Sigmoid colon (tissue), 7 donors: ENCODE results near the gene POLR3A. TPM values are rescaled to one million over a fixed set of nuclear protein-coding genes. Genes with fewer than 3 reads are reported as not detected.

Experiments
- DNase-seq: peaks from one replicate; pipeline ENCODE4 v3.0.0-alpha.2; 2019
- H3K27ac ChIP-seq, 4 donors: fragments of 200-600 bp; sonication (generic); one replicate each; pipeline ENCODE4 v1.5.1; 2016 to 2019; ENCODE audit warnings: mild to moderate bottlenecking in 1 of 4
- H3K27me3 ChIP-seq, 3 donors: fragments of 200-600 bp; sonication (generic); one replicate each; pipeline ENCODE4 v1.5.1; 2019; ENCODE audit warnings: mild to moderate bottlenecking in 1 of 3
- H3K36me3 ChIP-seq, 4 donors: fragments of 200-600 bp; sonication (generic); one replicate each; pipeline ENCODE4 v1.5.1; 2016 to 2019
- H3K4me1 ChIP-seq, 4 donors: fragments of 200-600 bp; sonication (generic); one replicate each; pipeline ENCODE4 v1.5.1; 2017 to 2019
- H3K4me3 ChIP-seq, 4 donors: fragments of 200-600 bp; sonication (generic); one replicate each; pipeline ENCODE4 v1.5.1; 2017 to 2019; ENCODE audit warnings: mild to moderate bottlenecking in 2 of 4, moderate library complexity in 1 of 4
- H3K9me3 ChIP-seq, 4 donors: fragments of 200-600 bp in 3 of 4; sonication (generic) in 3 of 4; one replicate each; pipeline versions ENCODE4 v1.5.1 to v1.6.1; 2013 to 2019
- EP300 ChIP-seq, 4 donors: sonication (generic); formaldehyde crosslinking; IDR thresholded peaks; one replicate each; pipeline ENCODE4 v1.6.1; 2017; ENCODE audit warnings: antibody characterized with exemption in 4 of 4
- POLR2A ChIP-seq, 2 donors: fragments of 450-650 bp; IDR thresholded peaks; one replicate each; pipeline ENCODE4 v1.6.1; 2016; ENCODE audit warnings: antibody characterized with exemption in 2 of 2, mild to moderate bottlenecking in 2 of 2, moderate library complexity in 2 of 2
- POLR2AphosphoS5 ChIP-seq, 4 donors: sonication (generic); formaldehyde crosslinking; IDR thresholded peaks; one replicate each; pipeline ENCODE4 v1.6.1; 2017; ENCODE audit warnings: antibody characterized with exemption in 4 of 4
- WGBS, 2 donors: extraction: QIAGEN DNeasy Blood & Tissue Kit; methylation state at CpG; one replicate each; pipeline ENCODE4 v1.1.7; 2013; 5-methylcytosine and 5-hydroxymethylcytosine counted together
- intact Hi-C: fragments of 100-400 bp; cut with DNase I; formaldehyde crosslinking; loops from one replicate; pipeline ENCODE4 v1.15.1; 2023
- polyA plus RNA-seq, 3 donors: library from polyadenylated mRNA; stranded (reverse); fragments of 200-250 nt; gene quantifications; one replicate each; pipeline ENCODE4 v1.2.3, GENCODE V29; 2013
- total RNA-seq, 4 donors: library from RNA; depleted of rRNA; stranded (reverse); fragments of >200 nt; gene quantifications; one replicate each; pipeline ENCODE4 v1.1.0, GENCODE V29; 2016
- TF ChIP-seq, protein P1 (sequence below), 4 experiments: fragments of 450-650 bp in 3 of 4; fragments of 200-600 bp in 1 of 4; IDR thresholded peaks; one replicate each; pipeline ENCODE4 v1.5.1; 2016 to 2019; ENCODE audit warnings: antibody characterized with exemption in 4 of 4, mild to moderate bottlenecking in 3 of 4, moderate library complexity in 2 of 4
- donor health status: healthy with polysubstance abuse.
- donor health status: Bipolar disorder and iron deficiency.
- donor health status: healthy.

The POLR3A gene
- total and polyA plus RNA-seq, 7 donors = 1.6 to 13.0 (median 9.6) TPM

DNA sequence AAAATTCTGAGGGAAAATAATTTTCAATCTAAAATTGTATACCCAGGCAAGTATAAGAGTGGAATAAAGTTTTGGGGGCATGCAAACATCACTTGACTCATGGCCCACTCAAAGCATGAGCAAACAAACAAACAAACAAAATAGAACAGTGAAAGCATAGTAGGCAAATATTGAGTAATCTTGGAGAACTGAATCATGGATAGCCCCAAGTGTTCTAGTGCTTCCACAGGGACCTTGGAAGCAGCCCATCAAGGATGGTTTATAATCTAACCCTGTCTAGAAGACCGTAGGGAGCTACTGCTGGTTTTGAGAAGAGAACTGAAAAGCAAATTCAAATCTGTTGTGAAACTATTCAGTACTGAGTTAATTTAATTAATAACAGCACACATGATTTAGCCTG lies 22.1 kb downstream of the POLR3A start:
- Histone ChIP-seq H3K27me3 (no peaks in the 10 kb centered on the region), H3K4me3 (no peak overlapping the region), H3K4me1 (no peaks in the 10 kb centered on the region), H3K36me3 (peaks cover 29 to 96% (median 66%) of the 10 kb centered on the region in 4 donors), H3K9me3 (no peaks in the 10 kb centered on the region), H3K27ac (no peak overlapping the region)
- WGBS, 2 donors = 82 to 84% methylated on average over 1 of the region's 1 CpG
- intact Hi-C loops = no loop called here
- TF ChIP-seq, protein P1, sequence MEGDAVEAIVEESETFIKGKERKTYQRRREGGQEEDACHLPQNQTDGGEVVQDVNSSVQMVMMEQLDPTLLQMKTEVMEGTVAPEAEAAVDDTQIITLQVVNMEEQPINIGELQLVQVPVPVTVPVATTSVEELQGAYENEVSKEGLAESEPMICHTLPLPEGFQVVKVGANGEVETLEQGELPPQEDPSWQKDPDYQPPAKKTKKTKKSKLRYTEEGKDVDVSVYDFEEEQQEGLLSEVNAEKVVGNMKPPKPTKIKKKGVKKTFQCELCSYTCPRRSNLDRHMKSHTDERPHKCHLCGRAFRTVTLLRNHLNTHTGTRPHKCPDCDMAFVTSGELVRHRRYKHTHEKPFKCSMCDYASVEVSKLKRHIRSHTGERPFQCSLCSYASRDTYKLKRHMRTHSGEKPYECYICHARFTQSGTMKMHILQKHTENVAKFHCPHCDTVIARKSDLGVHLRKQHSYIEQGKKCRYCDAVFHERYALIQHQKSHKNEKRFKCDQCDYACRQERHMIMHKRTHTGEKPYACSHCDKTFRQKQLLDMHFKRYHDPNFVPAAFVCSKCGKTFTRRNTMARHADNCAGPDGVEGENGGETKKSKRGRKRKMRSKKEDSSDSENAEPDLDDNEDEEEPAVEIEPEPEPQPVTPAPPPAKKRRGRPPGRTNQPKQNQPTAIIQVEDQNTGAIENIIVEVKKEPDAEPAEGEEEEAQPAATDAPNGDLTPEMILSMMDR (IDR thresholded peaks at IDR 0.05) = no peak
- TF ChIP-seq EP300 (IDR thresholded peaks at IDR 0.05) = no peak
- no peak for TF ChIP-seq POLR2A (IDR thresholded peaks at IDR 0.05)
- TF ChIP-seq POLR2AphosphoS5 (IDR thresholded peaks at IDR 0.05) = no peak
- DNase-seq = no peak

DNA sequence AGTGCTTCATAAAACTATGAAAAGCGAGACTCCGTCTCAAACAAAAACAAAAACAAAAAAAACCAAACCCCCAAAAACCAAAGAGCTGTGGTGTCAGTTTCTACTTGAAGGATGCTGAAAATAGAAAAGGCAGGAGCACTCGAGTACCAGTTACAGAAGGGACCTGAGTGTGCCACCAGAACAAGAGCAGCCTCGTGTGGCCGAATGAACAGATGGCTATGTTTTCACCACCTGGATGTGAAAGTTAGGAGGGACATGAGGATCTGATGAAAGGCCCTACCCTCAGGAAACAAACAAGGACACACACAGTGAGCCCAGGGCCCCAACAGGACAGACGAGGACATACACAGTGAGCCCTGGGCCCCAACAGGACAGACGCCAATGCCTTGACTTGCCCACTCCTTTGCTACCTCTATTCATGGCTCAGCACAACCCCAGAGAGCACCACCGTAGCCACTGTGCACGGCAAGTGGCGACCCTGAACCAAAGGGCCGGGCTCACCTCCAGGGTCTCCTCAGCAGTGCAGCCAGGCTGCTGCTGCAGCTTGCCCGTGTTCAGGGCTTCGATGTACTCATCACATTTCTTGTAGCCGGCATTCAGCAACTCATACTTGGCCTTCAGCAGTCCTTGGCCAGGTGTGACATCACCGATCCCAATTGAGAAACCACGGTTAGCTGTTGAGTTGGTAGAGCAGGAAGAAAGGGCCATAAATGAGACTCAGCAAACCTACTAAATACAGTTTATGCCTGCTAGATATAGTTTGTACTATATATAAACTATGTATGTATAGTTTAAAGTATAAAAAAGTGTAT lies 24.9 kb downstream of the POLR3A start:
- Histone ChIP-seq H3K27me3 (no peaks in the 10 kb centered on the region), H3K4me3 (no peak overlapping the region), H3K9me3 (no peaks in the 10 kb centered on the region), H3K36me3 (peaks cover 33 to 96% (median 64%) of the 10 kb centered on the region in 4 donors), H3K4me1 (no peaks in the 10 kb centered on the region), H3K27ac (no peak overlapping the region)
- TF ChIP-seq POLR2A (IDR thresholded peaks at IDR 0.05) (no peak), POLR2AphosphoS5 (IDR thresholded peaks at IDR 0.05) (no peak), EP300 (IDR thresholded peaks at IDR 0.05) (no peak)
- TF ChIP-seq, protein P1 (IDR thresholded peaks at IDR 0.05) = no peak
- no peak for DNase-seq
- WGBS, 2 donors = 93% methylated on average over 16 of the region's 16 CpGs
- intact Hi-C loops = no loop called here

DNA sequence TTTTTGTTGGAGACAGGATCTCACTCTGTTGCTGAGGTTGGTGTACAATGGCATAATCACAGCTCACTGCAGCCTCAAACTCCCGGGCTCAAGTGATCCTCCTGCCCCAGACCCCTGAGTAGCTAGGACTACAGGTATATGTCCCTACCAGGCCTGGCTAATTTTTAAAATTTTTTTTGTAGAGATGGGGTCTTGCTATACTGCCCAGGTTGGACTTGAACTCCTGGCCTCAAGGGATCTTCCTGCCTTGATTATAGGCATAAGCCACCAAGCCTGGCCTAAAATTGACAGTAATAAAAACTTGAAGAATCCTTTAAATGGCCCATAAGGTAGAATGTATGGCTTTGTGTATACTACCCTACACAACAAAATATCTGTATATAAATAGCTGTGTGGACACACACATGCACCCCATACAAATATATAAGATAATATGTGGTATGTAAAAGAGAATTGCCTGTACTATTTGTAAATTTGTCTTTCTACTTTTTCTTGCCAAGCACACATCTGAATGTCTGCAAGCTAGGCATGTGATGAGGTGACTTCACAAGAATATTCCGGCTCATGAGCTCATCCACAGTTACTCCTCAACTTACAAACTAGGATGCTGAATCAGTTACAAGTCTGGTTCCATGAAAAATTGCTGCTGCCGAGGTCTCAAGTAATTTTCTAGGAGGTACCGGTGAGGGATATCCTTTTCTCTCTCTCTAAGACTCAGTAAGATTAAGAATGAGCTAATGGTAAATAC lies 26.6 kb downstream of the POLR3A start:
- H3K36me3 ChIP-seq = peaks cover 33 to 86% (median 70%) of the 10 kb centered on the region in 4 donors
- no peak overlapping the region for H3K27ac ChIP-seq
- intact Hi-C loops = no loop called here
- DNase-seq = no peak
- TF ChIP-seq POLR2A (IDR thresholded peaks at IDR 0.05) (no peak), POLR2AphosphoS5 (IDR thresholded peaks at IDR 0.05) (no peak), EP300 (IDR thresholded peaks at IDR 0.05) (no peak)
- TF ChIP-seq, protein P1 (IDR thresholded peaks at IDR 0.05) = no peak
- H3K4me1 ChIP-seq = no peaks in the 10 kb centered on the region
- no peaks in the 10 kb centered on the region for H3K27me3 ChIP-seq
- 93 to 97% methylated on average over 4 of the region's 4 CpGs for WGBS, 2 donors
- no peak overlapping the region for H3K4me3 ChIP-seq
- H3K9me3 ChIP-seq = no peaks in the 10 kb centered on the region

DNA sequence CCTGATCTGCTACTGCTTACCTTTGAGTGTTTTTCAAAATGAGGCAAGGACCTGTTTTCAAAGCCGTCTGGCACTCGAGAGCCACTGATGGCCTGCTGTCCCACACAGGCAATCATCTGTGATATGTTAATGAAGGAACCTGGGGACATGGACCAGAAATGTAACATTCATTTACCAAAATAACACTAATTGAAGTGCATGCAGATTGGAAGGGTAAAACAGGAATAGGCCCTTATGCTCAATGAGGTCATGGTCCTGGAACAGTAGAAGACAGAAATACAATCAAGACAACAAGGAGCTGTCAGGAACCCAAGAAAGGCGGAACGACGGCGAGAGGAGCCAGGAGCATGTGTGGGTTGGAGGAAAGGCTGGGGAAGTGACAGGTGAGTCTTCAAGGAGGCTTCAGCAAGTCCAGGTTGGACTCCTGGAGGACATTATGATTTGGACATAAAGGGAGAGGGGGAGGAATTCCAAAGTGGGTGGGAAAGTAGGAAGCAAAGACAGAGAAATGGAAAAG lies 28.3 kb downstream of the POLR3A start:
- intact Hi-C loops = no loop called here
- Histone ChIP-seq H3K9me3 (no peaks in the 10 kb centered on the region), H3K4me1 (no peaks in the 10 kb centered on the region), H3K4me3 (no peak overlapping the region), H3K36me3 (peaks cover 33 to 76% (median 66%) of the 10 kb centered on the region in 4 donors), H3K27ac (no peak overlapping the region), H3K27me3 (no peaks in the 10 kb centered on the region)
- no peak for TF ChIP-seq EP300 (IDR thresholded peaks at IDR 0.05)
- TF ChIP-seq, protein P1 (IDR thresholded peaks at IDR 0.05) = no peak
- no peak for DNase-seq
- WGBS, 2 donors = 95 to 97% methylated on average over 6 of the region's 6 CpGs
